Choroid plexus epithelial cell (primary cell): ENCODE results near the gene SEPTIN6.

Experiments
- DNase-seq: peaks from one replicate; pipeline ENCODE4 v3.0.0-alpha.2; 2010; ENCODE audit warnings: low read depth
- H3K4me3 ChIP-seq: 2 replicates; pipeline ENCODE4 v1.5.1; 2011; ENCODE audit warnings: low read depth, mild to moderate bottlenecking, control low read depth, low read length, moderate library complexity
- CTCF ChIP-seq: conservative IDR thresholded peaks from 2 replicates; pipeline ENCODE4 v1.5.1; 2011; ENCODE audit warnings: low read depth, mild to moderate bottlenecking, control low read depth, inconsistent platforms, low read length, moderate library complexity

Gene SEPTIN6

GRCh38 chrX:119693040-119693995 lies at the start of gene SEPTIN6:
Gene SEPTIN6 (minus strand): TSS chrX:119693168. CDS start chrX:119693105, 63 bp downstream.
- peak within 1 kb of the TSS; percentile 73 for H3K4me3 ChIP-seq
- TF ChIP-seq CTCF = no peak
- DNase-seq = peak; percentile 72

GRCh38 chrX:119738742-119739141 lies 45.8 kb upstream of the SEPTIN6 start:
- DNase-seq = no peak
- H3K4me3 ChIP-seq = no peak overlapping the region
- no peak for TF ChIP-seq CTCF

- DNase-seq = no peak
- TF ChIP-seq CTCF = no peak
- no peak overlapping the region for H3K4me3 ChIP-seq
Measured at GRCh38 chrX:119736206-119736764, 43.3 kb upstream of the SEPTIN6 start.

GRCh38 chrX:119735467-119735866 lies 42.5 kb upstream of the SEPTIN6 start:
- no peak overlapping the region for H3K4me3 ChIP-seq
- TF ChIP-seq CTCF = no peak
- DNase-seq = no peak

GRCh38 chrX:119734897-119735339 lies 42.0 kb upstream of the SEPTIN6 start:
- no peak overlapping the region for H3K4me3 ChIP-seq
- no peak for DNase-seq
- no peak for TF ChIP-seq CTCF

GRCh38 chrX:119729408-119730201 lies 36.6 kb upstream of the SEPTIN6 start:
- no peak overlapping the region for H3K4me3 ChIP-seq
- peak; percentile 73 for TF ChIP-seq CTCF
- DNase-seq = peak; percentile 81
